HG03432 (cell line): ENCODE results near the gene TECTB.
A peak's percentile ranks its signal among the peaks of the same experiment; 100 is the strongest.
"Not testable (repeated sequence)": the region's sequence is repeated elsewhere in the genome, so short reads cannot be mapped to it uniquely, and the experiment has no call there.

Experiments
- ATAC-seq: cut with Tn5 transposase; IDR thresholded peaks from one replicate; pipeline ENCODE4 v1.9.1; 2021; ENCODE audit warnings: mild to moderate bottlenecking, moderate library complexity; ENCODE audit not compliant: unreplicated experiment

Gene TECTB

DNA sequence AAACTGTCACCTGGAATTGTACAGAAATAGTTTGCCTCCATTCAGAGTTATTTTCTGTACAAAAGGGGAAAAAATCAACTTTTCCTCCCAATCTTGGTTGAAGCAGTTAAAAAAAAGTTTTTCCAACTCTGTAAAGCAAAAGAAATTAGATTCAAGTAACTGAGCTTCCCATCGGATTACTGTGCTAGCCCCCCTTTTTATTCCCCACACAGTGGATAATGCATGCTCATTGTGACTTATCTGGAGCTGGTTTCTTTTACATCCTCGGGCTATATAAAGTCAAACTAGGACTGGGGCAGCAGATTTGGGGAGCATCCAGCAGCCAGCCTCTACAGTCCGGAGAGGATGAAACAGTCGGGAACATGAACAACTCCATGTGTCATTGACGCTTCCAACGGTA, at the start of gene TECTB:
Gene TECTB (plus strand): TSS at position 301 of the 400 bp plus-strand sequence. CDS start 335 bp downstream, outside the sequence.
- ATAC-seq: no peak

DNA sequence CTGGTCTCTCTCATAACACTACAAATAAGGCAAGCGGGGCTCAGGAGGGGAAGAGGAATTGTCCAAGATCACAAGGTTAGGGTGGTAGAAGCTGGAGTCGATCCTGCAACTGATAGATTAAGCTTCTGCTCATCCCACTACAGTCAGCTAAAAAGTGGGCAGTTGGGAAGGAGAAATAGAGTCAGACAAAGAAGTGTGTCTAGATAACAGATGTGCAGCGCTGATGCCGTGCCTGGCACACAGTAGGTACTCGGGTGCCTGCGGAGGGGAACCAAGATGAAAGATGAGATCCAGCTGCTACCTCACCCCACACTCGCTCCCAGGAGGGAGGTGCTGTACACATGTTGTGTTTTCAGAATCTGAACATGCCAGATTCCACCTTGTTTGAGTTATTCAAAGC, 48.1 kb upstream of the TECTB start:
- no peak for ATAC-seq

DNA sequence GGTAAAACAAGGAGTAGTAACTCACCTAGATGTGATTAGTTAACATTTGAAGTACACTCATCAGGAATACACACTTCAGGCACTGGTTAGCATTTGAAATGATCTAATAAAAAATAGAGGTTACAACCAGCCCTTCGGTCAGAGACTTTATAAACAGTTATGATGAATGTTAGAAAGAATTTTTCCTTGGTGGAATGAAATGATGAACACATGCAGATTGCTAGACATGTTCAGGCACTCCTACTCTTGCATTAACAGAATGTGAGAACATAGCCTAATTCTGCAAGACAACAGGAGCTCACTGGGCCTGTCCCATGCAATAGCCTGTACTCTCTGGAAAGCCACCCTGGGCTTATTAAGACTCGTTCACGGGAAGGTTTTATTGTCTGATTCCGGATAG, 47.3 kb upstream of the TECTB start:
- no peak for ATAC-seq

DNA sequence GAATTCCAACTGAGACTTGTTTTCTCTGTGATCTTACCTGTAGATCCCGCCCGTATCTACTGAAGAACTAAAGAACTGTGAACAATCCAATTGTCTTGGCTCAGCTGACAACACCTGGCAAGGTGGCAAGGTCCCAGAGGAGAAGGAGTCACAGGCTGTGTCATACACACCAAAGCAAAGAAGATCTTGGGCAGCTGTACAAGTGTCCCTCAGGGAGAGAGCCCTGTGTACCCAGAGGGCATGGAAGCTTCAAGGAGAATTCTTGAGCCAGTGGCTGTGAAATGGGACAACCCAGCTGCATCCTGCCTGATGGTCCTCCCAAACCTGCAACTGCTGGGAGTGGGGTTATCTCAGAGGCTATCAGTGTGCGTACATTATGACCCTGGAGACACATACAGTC, 46.7 kb upstream of the TECTB start:
- ATAC-seq: no peak

DNA sequence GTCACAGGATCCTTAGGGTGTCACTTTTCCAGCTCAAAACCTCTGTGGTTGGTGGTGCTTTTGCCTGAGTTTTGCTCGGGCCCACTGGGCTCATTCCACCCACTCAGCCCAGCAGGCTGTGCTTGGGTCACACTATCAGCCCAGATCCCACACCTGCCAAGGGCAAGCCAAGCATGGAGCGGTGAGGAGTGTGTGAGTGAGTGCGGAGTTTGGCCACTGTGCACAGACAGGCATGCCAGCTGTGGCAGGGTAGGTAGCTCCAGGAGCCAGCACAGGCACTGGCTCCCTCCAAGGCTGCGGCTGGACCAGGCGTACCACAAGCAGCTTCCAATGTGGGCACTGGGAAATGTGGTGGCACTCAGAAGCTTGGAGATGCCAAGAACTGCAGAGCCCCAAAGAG, 43.9 kb upstream of the TECTB start:
- no peak for ATAC-seq

DNA sequence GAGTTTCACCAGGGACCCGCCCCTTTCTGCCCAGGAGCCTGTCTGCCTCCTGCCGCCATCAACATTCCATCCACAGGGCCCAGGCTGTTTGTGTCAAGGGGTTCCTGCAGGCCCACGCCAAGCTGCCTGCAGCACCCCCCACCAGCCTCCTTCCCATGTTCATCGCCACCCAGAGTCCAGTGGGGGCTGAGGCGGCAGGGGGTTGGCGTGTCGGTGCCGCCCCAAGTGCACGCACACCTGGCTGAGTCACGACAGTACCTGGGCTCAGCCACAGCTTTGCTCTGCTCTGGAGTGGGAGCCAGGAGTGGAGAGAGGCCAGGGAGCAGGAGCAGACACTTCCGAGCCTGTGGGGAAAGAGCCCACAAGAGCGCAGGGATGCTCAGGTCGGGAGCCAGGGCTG, 42.8 kb upstream of the TECTB start:
- ATAC-seq: no peak

DNA sequence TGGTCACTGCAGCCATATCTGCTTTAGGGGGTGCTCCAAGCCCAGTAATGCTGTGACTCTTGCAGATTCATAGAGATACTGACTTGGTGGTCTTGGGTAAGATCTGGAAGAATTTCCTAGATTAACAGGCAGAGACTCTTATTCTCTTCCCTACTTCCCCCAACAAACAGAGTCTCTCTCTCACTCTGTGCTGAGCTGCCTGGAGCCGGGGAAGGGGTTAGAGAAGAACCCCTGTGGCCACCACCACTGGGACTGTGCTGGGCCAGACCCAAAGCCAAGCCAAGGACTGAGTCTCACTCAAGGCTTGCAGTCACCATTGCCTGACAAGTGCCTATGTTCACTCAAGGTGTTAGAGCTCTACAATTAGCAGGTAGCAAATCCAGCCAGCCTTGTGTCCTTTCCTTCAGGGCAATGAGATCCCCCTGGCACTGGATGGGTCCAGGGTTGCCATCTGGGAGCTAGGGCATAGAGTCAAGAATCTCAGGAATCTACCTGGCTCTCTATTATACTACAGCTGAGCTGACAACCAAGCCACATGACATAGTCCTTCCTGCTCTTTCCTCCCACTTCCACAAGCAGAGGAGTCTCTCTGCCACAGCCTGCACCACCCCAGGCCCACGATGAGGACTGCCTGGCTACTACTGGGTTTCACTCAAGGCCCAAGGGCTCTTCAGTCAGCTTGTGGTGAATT, 41.4 kb upstream of the TECTB start:
- no peak for ATAC-seq

DNA sequence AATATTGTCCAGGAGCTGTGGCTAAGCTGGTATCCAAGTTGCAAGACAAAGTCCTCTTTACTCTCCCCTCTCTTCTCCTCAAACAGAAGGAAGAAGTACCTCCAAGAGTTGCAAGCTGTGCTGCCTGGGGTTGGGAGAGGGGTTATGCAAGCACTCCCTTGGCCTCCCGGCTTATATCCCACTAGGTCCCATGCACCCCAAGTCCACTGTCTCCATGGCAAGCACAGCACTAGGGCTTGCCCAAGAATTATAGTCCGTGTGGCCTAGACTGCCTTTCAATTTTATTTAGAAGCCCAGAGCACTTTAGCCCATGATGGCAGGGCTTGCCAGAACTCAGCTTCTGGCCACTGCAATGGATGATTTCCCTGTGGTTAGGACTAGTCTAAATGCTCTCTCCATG, 40.4 kb upstream of the TECTB start:
- ATAC-seq: no peak

DNA sequence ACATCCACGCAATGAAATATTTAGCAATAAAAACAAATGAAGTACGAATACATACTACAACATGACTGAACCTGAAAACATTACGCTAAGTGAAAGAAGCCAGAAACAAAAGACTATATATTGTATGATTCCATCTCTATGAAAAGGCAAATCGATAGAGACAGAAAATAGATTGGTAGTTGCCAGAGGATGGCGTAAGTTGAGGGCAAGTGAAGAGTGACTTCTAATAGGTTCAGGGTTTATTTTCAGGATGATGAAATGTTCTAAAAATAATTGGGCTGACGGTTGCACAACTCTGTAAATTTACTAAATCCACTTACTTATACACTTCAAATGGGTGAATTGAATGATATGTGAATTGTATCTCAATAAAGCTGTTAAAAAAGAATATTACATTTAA, 39.5 kb upstream of the TECTB start:
- ATAC-seq: no peak

DNA sequence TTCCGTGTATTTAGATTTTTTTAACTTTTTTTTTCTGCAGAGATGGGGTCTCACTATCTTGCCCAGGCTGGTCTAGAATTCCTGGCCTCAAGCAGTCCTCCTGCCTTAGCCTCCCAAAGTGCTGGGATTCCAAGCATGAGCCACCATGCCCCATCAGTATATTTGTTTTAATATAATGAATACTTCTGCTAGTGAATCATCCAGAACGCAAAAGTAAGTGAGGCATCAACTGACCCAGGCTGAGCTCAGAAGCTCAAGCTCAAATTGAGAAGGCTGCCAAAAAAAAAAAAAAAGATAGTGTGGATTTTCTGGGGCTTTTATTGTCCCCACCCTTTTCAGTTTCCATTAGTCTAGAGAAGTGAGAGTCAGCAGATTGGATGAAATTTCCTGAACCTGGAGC, 39.0 kb upstream of the TECTB start:
- no peak for ATAC-seq

DNA sequence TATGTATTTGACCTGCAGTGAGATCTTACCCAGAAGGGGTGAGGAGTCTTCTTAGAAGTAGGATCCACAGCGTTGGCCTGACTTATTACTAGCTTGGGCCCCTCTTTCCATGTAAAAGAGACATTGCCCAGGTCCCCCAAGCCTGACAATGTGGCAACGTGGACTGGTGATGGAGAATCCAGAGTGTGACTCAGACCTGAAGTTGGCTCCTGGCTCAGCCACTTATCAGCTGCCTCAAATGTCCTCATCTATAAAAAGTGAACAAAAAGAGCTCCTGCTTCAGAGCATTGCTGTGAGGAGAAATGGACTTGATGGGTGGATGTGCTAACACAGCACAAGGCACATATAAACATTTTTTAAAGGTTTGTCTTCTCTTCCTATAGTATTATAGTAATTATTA, 35.4 kb upstream of the TECTB start:
- ATAC-seq: no peak

DNA sequence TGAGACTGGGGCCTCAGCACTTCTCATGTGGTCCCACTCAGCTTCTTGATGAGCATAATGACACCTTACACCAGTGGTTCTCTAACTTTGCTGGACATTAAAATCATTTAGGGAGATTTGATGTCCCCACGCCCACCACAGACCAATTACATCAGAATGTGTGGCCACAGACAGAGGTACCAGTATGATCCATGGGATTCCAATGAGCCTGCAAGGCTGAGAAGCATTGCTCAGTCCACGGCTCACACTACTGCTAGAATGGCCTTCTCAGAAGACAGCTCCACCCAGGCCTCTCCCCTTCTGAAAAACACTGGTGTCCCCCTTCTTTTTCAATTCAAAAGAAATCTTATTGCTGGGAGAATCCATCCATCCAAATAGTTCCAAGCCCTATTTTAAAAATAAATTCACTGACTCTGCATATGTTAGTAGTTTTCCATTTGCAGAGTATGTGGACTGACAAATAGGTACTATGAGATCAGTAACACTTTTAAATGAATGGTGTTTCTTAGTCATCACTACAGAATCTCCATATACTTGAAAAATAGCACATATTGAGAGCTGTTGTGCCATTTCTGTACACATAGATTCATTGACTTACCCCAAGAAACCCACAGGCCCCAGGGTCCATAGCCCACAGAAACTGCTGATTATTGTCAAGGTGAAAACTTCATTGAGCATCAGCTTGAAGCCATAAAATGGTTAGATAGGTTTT, 34.5 kb upstream of the TECTB start:
- ATAC-seq: no peak

DNA sequence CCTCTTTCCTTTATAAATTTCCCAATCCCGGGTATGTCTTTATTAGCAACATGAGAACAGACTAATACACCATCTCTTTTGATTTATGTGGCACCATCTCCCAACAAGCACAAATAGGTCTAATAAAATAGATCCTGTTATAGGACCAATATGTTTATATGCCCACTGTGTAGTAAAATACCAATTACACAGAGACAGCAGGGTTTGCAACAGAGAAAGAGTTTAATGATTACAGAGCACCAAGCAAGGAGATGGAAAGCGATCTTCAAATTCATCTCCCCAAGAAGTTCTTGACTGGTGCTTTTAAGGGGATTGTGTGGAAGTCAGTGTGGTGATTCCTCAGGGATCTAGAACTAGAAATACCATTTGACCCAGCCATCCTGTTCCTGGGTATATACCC, 33.5 kb upstream of the TECTB start:
- no peak for ATAC-seq

DNA sequence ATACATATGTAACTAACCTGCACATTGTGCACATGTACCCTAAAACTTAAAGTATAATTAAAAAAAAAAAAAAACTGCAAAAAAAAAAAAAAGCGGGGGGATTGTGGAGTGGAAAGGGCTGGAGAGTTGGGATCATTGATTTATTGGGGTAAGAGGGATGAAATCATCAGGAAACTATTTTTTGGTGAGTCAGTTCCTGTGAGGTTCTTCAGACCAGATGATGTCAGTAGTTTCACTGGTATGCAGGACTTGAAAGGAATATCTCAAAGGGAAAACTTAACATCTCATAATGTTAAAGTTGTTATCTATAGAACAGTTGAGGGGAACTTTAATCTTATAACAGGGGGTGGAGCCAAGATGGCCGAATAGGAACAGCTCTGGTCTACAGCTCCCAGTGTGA, 32.6 kb upstream of the TECTB start:
- no peak for ATAC-seq

DNA sequence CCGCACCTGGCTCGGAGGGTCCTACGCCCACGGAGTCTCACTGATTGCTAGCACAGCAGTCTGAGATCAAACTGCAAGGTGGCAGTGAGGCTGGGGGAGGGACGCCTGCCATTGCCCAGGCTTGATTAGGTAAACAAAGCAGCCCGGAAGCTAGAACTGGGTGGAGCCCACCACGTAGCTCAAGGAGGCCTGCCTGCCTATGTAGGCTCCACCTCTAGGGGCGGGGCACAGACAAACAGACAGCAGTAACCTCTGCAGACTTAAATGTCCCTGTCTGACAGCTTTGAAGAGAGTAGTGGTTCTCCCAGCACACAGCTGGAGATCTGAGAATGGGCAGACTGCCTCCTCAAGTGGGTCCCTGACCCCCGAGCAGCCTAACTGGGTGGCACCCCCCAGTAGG, 32.0 kb upstream of the TECTB start:
- not testable (repeated sequence) for ATAC-seq

DNA sequence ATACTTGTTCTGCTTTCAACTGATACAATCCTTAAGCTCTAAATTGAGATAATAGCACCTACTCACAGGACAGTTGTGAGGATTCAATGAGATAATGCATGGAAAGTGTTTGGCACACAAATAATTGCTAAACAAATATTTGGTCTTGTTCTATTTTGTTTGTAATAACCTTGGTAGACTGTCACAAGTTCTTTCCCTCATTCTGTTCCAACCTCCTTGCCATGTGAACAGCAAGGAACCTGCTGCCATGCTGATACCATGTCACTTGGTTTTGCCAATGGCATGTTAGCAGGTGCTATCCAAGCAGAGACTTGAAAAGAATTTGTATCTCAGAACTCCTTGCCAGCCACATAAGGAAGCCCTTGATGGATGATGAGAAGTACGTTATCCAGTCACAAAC, 24.8 kb upstream of the TECTB start:
- ATAC-seq: no peak

DNA sequence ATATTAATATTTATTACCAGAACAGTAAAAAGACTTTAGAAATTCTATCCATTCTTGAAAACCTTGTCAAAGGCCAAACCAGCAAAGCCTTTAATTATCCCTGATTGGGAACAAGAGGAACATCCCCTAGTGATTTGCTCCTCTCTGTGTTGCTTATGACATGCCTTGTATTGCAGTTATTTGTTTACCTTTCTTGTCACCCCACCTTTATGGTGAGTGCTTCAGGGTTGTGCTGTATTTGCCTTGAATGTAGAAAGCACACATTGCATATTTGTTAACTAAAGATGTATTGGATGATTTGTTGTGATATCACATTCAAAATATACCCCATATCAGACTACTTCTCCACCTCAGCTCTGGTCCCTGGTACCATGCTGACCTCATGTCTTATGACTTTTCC, 23.5 kb upstream of the TECTB start:
- no peak for ATAC-seq

DNA sequence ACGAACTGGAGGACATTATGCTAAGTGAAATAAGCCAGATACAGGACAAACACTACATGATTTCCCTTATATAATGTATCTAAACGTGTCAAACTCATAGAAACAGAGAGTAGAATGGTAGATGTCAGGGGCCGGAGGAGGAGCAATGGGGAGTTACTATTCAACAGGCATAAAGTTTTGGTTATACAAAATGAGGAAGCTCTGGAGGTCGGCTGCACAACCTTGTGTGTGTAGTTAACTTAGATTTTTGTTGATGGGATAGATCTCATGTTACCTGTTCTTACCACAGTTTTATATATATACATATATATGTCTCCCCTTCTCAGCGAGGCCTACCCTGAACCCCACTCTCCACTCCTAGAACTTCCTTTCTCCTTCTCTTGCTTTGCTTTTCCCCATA, 22.4 kb upstream of the TECTB start:
- ATAC-seq: no peak

DNA sequence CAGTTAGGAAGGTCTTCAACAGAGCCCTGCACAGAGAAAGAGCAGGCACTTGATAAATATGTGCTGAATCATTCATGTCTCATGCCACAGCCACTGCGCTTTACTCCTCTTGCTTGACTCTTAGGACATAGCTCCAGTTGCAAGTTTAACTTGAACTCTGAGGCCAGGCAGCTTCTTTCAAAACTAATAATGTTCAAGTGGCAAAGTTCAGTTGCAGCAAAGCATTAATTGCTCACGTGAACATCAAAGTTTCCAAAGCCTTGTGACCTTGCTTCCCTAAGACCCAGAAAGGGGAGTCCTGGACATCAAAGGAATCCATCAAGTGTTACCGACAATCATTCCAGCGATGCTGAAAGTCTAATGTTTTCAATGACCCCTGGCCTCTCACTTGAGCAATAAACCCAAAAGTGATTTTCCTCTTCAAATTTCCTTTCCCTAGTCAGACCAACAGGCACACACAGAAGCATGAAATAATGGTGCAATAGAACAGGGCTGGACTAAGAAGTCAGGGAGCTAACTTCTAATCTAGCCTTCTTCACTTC, 21.8 kb upstream of the TECTB start:
- no peak for ATAC-seq

DNA sequence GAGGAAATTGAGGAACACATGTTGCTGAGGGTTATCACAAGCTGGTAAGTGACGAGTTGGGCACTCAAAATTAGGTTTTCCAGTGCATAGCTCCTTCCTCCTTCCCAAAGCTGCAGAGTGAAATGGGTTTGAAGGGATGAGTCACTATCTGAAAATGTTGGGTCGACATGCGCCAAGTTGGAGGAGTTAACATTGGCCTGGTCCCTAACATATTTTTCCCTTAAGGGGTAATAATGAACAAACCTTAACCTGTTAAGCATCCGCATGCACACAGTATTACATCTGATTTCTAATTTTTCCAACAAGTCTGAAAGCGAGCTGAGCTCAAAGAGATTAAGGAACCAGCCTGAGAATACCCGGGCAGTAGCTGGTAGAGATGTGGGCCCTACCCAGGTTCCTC, 20.7 kb upstream of the TECTB start:
- no peak for ATAC-seq

DNA sequence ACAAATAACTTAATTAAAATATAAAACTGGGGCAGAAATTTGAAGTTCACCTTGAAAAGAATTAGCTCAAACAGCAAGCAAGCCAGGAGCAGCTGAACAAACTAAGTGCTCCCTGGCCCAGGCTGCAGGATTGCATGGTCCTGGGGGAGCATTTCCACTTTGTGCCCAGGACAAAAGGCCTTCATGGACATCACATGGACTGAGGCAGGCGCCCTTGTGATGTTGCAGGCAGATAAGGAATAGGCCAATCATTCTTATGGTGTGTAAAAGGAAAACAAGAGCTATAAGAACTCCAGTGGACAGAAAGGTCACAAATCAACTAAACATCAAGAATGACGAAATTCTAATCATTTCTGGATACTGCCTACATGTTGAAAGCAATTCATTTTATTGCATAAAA, 17.5 kb upstream of the TECTB start:
- no peak for ATAC-seq

DNA sequence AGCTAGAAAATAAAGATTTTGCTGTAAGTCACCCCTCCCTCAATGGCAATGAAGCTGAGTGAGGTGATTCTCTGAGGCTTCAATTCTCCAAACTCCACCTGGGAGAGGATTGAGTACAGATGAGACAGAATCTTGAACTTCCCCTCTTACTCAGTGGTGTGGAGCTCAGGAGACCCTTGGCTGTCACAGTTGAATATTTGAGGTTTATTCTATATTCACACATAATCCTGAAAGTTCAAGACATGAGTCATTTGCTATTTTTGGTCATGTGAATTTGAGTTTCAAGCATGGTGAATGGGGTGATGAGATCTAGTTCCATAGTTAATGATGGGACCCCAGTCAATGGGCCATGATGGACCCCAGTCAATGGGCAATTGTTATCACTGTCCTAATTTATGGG, 13.9 kb upstream of the TECTB start:
- peak; percentile 44 for ATAC-seq

DNA sequence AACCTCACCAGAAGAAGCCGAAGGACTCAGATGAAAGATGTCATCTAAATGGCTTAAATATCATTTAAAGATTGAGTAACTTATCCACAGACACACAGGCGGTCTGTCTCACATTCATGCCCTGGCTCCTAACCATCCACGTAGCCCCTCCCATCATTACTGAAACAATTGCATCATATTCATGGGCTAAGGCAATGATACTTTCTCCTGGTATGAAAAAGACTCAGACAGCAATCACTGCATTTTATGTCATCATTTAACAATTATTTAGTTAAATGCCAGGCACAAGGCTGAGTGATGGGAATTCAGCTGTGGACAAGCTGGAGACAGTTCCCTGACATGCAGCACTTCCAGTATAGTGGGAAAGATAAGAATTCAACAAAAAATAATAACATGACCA, 11.2 kb upstream of the TECTB start:
- ATAC-seq: no peak
